Effector memory CD4-positive, alpha-beta T cell (primary cell): Measurements from ENCODE around the gene GAL.
"Not testable (repeated sequence)": the region's sequence is repeated elsewhere in the genome, so short reads cannot be mapped to it uniquely, and the experiment has no call there.

Source experiments
- DNase-seq, 3 donors: peaks; one replicate each; pipeline ENCODE4 v3.0.0-alpha.2; 2020
- H3K27ac ChIP-seq: 2 replicates; pipeline ENCODE4 v1.7.0; 2013; ENCODE audit warnings: mild to moderate bottlenecking, low read length, moderate library complexity; ENCODE audit not compliant: insufficient read depth, poor library complexity, severe bottlenecking
- H3K27me3 ChIP-seq: replicated peaks from 2 replicates; pipeline ENCODE4 v1.7.0; 2013; ENCODE audit warnings: mild to moderate bottlenecking, low read length; ENCODE audit not compliant: insufficient read depth, control insufficient read depth, poor library complexity, severe bottlenecking
- H3K36me3 ChIP-seq: 2 replicates; pipeline ENCODE4 v1.7.0; 2013; ENCODE audit warnings: mild to moderate bottlenecking, low read length, moderate library complexity; ENCODE audit not compliant: control insufficient read depth, insufficient read depth
- H3K4me1 ChIP-seq: 2 replicates; pipeline ENCODE4 v1.7.0; 2013; ENCODE audit warnings: low read length, mild to moderate bottlenecking; ENCODE audit not compliant: control insufficient read depth, insufficient read depth, poor library complexity, severe bottlenecking
- H3K4me3 ChIP-seq: 2 replicates; pipeline ENCODE4 v1.7.0; 2013; ENCODE audit warnings: low read length, low read depth, mild to moderate bottlenecking; ENCODE audit not compliant: insufficient read depth, poor library complexity, severe bottlenecking
- H3K9me3 ChIP-seq: 2 replicates; pipeline ENCODE4 v1.7.0; 2013; ENCODE audit warnings: mild to moderate bottlenecking, low read length, moderate library complexity; ENCODE audit not compliant: control insufficient read depth
- total RNA-seq, 3 donors: gene quantifications; one replicate each; lab custom pipeline; 2026; lab: John Stamatoyannopoulos, UW

GAL gene
- 0 reads per million in 3 donors for total RNA-seq

- no peaks in the 10 kb centered on the region for H3K36me3 ChIP-seq
- H3K4me1 ChIP-seq, result peaks cover 12% of the 10 kb centered on the region
- H3K27ac ChIP-seq, result no peak within 1 kb of the TSS
- no peak for DNase-seq
- H3K9me3 ChIP-seq, result no peaks in the 10 kb centered on the region
- peak within 1 kb of the TSS; percentile 37 for H3K4me3 ChIP-seq
- peaks cover 23% of the 10 kb centered on the region for H3K27me3 ChIP-seq
These were observed at the start of gene GAL for GRCh38 chr11:68684385-68685356. GAL (plus strand) TSS chr11:68684544; CDS start chr11:68684924, 380 bp downstream.

- not testable (repeated sequence) for H3K4me1 ChIP-seq, H3K27me3 ChIP-seq, H3K4me3 ChIP-seq, H3K27ac ChIP-seq, DNase-seq, H3K9me3 ChIP-seq, H3K36me3 ChIP-seq
These were observed 49.7 kb upstream of the GAL start for GRCh38 chr11:68634606-68635005.

- DNase-seq, H3K9me3 ChIP-seq, H3K4me1 ChIP-seq, H3K4me3 ChIP-seq, H3K36me3 ChIP-seq, H3K27me3 ChIP-seq, H3K27ac ChIP-seq: not testable (repeated sequence)
These were observed 49.2 kb upstream of the GAL start for GRCh38 chr11:68635172-68635571.

- not testable (repeated sequence) for H3K4me1 ChIP-seq, H3K4me3 ChIP-seq, H3K27me3 ChIP-seq, H3K27ac ChIP-seq, H3K9me3 ChIP-seq, H3K36me3 ChIP-seq, DNase-seq
These were observed 48.5 kb upstream of the GAL start for GRCh38 chr11:68635883-68636282.

GRCh38 chr11:68639322-68639721, 45.0 kb upstream of the GAL start:
- H3K9me3 ChIP-seq, H3K4me3 ChIP-seq, H3K27me3 ChIP-seq, H3K27ac ChIP-seq, H3K36me3 ChIP-seq, H3K4me1 ChIP-seq, DNase-seq: not testable (repeated sequence)

GRCh38 chr11:68641880-68642279, 42.5 kb upstream of the GAL start:
- Histone ChIP-seq H3K27me3 (no peaks in the 10 kb centered on the region), H3K9me3 (no peaks in the 10 kb centered on the region), H3K4me3 (no peak overlapping the region), H3K27ac (no peak overlapping the region), H3K4me1 (no peaks in the 10 kb centered on the region), H3K36me3 (no peaks in the 10 kb centered on the region)
- no peak for DNase-seq

GRCh38 chr11:68643585-68643984, 40.8 kb upstream of the GAL start:
- H3K36me3 ChIP-seq, result no peaks in the 10 kb centered on the region
- DNase-seq, result no peak

GRCh38 chr11:68646832-68647231, 37.5 kb upstream of the GAL start:
- Histone ChIP-seq H3K4me1 (no peaks in the 10 kb centered on the region), H3K4me3 (no peak overlapping the region), H3K36me3 (no peaks in the 10 kb centered on the region), H3K27ac (no peak overlapping the region), H3K27me3 (no peaks in the 10 kb centered on the region), H3K9me3 (no peaks in the 10 kb centered on the region)
- no peak for DNase-seq

More at GRCh38 chr11:68643585-68643984, 40.8 kb upstream of the GAL start:
- H3K4me1 ChIP-seq, result no peaks in the 10 kb centered on the region
- no peak overlapping the region for H3K27ac ChIP-seq
- H3K4me3 ChIP-seq, result no peak overlapping the region
- H3K9me3 ChIP-seq, result no peaks in the 10 kb centered on the region
- no peaks in the 10 kb centered on the region for H3K27me3 ChIP-seq

- H3K36me3 ChIP-seq, result no peaks in the 10 kb centered on the region
- no peaks in the 10 kb centered on the region for H3K9me3 ChIP-seq
- H3K27me3 ChIP-seq, result no peaks in the 10 kb centered on the region
- H3K4me1 ChIP-seq, result no peaks in the 10 kb centered on the region
- H3K27ac ChIP-seq, result no peak overlapping the region
- no peak for DNase-seq
- no peak overlapping the region for H3K4me3 ChIP-seq
These were observed 34.3 kb upstream of the GAL start for GRCh38 chr11:68649851-68650555.

GRCh38 chr11:68650801-68651200, 33.5 kb upstream of the GAL start:
- H3K27ac ChIP-seq, result no peak overlapping the region

More at GRCh38 chr11:68650801-68651200, 33.5 kb upstream of the GAL start:
- no peak for DNase-seq
- no peaks in the 10 kb centered on the region for H3K36me3 ChIP-seq
- no peak overlapping the region for H3K4me3 ChIP-seq
- H3K4me1 ChIP-seq, result no peaks in the 10 kb centered on the region
- no peaks in the 10 kb centered on the region for H3K27me3 ChIP-seq
- no peaks in the 10 kb centered on the region for H3K9me3 ChIP-seq
